VCaP (cell line): ENCODE data around the gene ZNHIT1.

Source experiments
- H3K27ac ChIP-seq: fragments of 450-650 bp; 2 replicates; pipeline ENCODE4 v1.5.1; 2017
- CTCF ChIP-seq: fragments of 450-650 bp; conservative IDR thresholded peaks from 2 replicates; pipeline ENCODE4 v1.5.1; 2017; ENCODE audit warnings: mild to moderate bottlenecking, moderate library complexity

The ZNHIT1 gene

GRCh38 chr7:101179713-101180112 lies 38.3 kb upstream of the ZNHIT1 start:
- no peak for TF ChIP-seq CTCF
- no peak overlapping the region for H3K27ac ChIP-seq

GRCh38 chr7:101180130-101180755 lies 37.7 kb upstream of the ZNHIT1 start, which contains the start of gene NAT16:
Gene NAT16 (minus strand): TSS chr7:101180293. CDS start chr7:101174807, 5,486 bp downstream.
- no peak within 1 kb of the TSS for H3K27ac ChIP-seq
- TF ChIP-seq CTCF: no peak

- no peak for TF ChIP-seq CTCF
Observed at GRCh38 chr7:101185258-101185839, 32.6 kb upstream of the ZNHIT1 start.

DNA sequence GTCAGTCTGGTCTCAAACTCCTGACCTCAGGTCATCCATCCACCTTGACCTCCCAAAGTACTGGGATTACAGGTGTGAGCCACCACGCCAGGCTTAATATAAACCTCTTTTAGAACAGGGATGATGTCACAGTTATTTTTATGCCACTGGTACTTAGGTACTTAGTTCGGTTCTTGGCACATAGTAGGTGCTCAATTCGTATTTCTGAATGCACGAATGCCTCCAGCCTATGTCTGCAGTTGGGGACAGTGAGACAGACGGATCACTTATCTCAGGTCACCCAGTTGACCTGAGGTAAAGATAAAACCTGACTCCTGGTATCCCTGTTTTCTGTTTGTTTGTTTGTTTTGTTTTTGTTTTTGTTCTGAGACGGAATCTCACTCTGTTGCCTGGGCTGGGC lies 31.8 kb upstream of the ZNHIT1 start:
- no peak overlapping the region for H3K27ac ChIP-seq

More at GRCh38 chr7:101185258-101185839, 32.6 kb upstream of the ZNHIT1 start:
- H3K27ac ChIP-seq: no peak overlapping the region

GRCh38 chr7:101186844-101187428 lies 31.0 kb upstream of the ZNHIT1 start:
- TF ChIP-seq CTCF: no peak
- H3K27ac ChIP-seq: no peak overlapping the region

More for the DNA sequence above, 31.8 kb upstream of the ZNHIT1 start:
- TF ChIP-seq CTCF: no peak

DNA sequence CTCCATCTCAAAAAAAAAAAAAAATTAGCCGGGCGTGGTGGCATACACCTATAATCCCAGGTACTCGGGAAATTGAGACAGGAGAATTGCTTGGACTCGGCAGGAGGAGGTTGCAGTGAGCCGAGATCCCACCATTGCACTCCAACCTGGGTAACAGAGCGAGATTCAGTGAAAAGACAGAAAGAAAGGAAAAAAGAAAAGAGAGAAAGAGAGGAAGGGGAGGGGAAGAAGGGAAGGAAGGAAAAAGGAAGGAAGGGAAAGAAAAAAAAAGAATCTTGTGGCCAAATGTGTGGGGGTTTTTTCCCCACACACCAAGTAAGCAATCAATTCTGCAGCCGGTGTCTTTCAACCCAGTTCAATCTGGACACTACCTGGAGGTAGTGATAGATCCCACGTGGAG lies 28.9 kb upstream of the ZNHIT1 start:
- H3K27ac ChIP-seq: no peak overlapping the region
- TF ChIP-seq CTCF: no peak

DNA sequence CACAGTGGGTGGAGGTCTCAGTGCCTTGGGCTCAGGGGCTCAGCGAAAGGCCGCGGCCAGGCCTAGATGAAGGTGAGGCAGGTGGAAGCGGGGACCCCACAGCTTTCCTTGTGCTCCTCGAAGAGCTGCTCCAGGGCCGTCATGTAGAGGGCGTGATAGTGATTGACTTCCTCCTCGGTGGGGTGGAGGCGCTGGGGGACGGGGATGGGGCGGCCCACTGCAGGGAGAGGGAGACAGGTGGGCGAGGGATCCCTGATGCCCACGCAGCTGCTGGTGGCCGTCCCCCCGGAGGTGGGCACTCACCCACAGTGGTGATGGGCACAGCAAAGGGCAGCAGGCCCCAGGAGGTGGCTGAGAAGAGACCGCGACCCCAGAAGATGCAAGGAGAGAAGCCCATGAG lies 22.1 kb upstream of the ZNHIT1 start:
- no peak for TF ChIP-seq CTCF
- H3K27ac ChIP-seq: no peak overlapping the region
